Measurements from ENCODE around the gene LTBP2.

Gene LTBP2

GRCh38 chr14:74569806-74570591 is 42.0 kb downstream of the LTBP2 start:
- no peak for DNase-seq

GRCh38 chr14:74569387-74569786 is 42.6 kb downstream of the LTBP2 start:
- DNase-seq = no peak

- DNase-seq = no peak
These were observed 43.1 kb downstream of the LTBP2 start for GRCh38 chr14:74568911-74569310.

GRCh38 chr14:74568380-74568649 is 43.7 kb downstream of the LTBP2 start:
- no peak for DNase-seq

- DNase-seq = no peak
These were observed 44.2 kb downstream of the LTBP2 start for GRCh38 chr14:74567646-74568379.

- DNase-seq = no peak
These were observed 44.8 kb downstream of the LTBP2 start for GRCh38 chr14:74567219-74567618.

GRCh38 chr14:74566174-74567141 is 45.6 kb downstream of the LTBP2 start:
- DNase-seq = no peak

GRCh38 chr14:74563586-74564159 is 48.4 kb downstream of the LTBP2 start:
- DNase-seq = no peak

GRCh38 chr14:74563233-74563585 is 48.8 kb downstream of the LTBP2 start:
- DNase-seq = no peak

- no peak for DNase-seq
These were observed 49.4 kb downstream of the LTBP2 start for GRCh38 chr14:74562515-74563232.

GRCh38 chr14:74558655-74559054 is 53.4 kb downstream of the LTBP2 start:
- DNase-seq = no peak

GRCh38 chr14:74557691-74558090 is 54.3 kb downstream of the LTBP2 start:
- DNase-seq = no peak

GRCh38 chr14:74555476-74556050 is 56.5 kb downstream of the LTBP2 start:
- DNase-seq = no peak

GRCh38 chr14:74554742-74555362 is 57.2 kb downstream of the LTBP2 start:
- no peak for DNase-seq

- DNase-seq = no peak
These were observed 59.4 kb downstream of the LTBP2 start for GRCh38 chr14:74552623-74553022.

GRCh38 chr14:74551431-74552371 is 60.3 kb downstream of the LTBP2 start:
- no peak for DNase-seq

GRCh38 chr14:74551001-74551400 is 61.0 kb downstream of the LTBP2 start:
- DNase-seq = no peak

- no peak for DNase-seq
These were observed 62.0 kb downstream of the LTBP2 start for GRCh38 chr14:74550071-74550470.

- DNase-seq = no peak
These were observed 62.4 kb downstream of the LTBP2 start for GRCh38 chr14:74549588-74549987.

GRCh38 chr14:74548881-74549280 is 63.2 kb downstream of the LTBP2 start:
- DNase-seq = no peak

Data from NCI-H1048 (cell line).